PC-3 (cell line): Measurements from ENCODE around the gene EFCAB6. TPM values are rescaled to one million over a fixed set of nuclear protein-coding genes. Genes with fewer than 3 reads are reported as not detected.

Source experiments
- ATAC-seq: fragments of 200-7000 bp; cut with Tn5 transposase; 2 replicates; pipeline ENCODE4 v1.9.1; 2020; ENCODE audit warnings: mild to moderate bottlenecking, moderate library complexity
- BruUV-seq: library from RNA; stranded (reverse); fragments of 400-500 nt; replicated peaks from 2 replicates; lab custom pipeline; 2021; lab: Mats Ljungman, UMichigan
- CTCF ChIA-PET: fragments of 300-600 bp; sonication (Branson Sonifier 250); formaldehyde crosslinking; loops from one replicate; lab custom pipeline; 2022; ENCODE audit warnings: antibody characterized with exemption; lab: Charles Lee
- POLR2A ChIA-PET: fragments of 300-600 bp; sonication (Branson Sonifier 250); formaldehyde crosslinking; loops from one replicate; lab custom pipeline; 2022; ENCODE audit warnings: antibody characterized with exemption; ENCODE audit not compliant: unreplicated experiment; lab: Charles Lee
- DNase-seq: peaks from one replicate; pipeline ENCODE4 v3.0.0-alpha.2; 2015
- H2AFZ ChIP-seq: fragments of 300-600 bp; sonication (generic); 2 replicates; pipeline ENCODE4 v1.6.0; 2016; ENCODE audit warnings: antibody characterized with exemption, low read length
- H3F3A ChIP-seq: fragments of 300-600 bp; sonication (generic); one replicate; pipeline ENCODE4 v1.6.0; 2017; ENCODE audit warnings: antibody characterized with exemption, low read length, control low read depth, mild to moderate bottlenecking; ENCODE audit not compliant: unreplicated experiment
- H3K27ac ChIP-seq: fragments of 300-600 bp; sonication (generic); 2 replicates; pipeline ENCODE4 v1.5.1; 2016; ENCODE audit warnings: mild to moderate bottlenecking, low read length
- H3K27me3 ChIP-seq: fragments of 300-600 bp; sonication (generic); 2 replicates; pipeline ENCODE4 v1.6.1; 2016; ENCODE audit warnings: low read length, mixed read lengths
- H3K36me3 ChIP-seq: fragments of 300-600 bp; sonication (generic); 2 replicates; pipeline ENCODE4 v1.6.1; 2016; ENCODE audit warnings: low read depth, mixed run types, low read length, mixed read lengths
- H3K4me1 ChIP-seq: fragments of 300-600 bp; sonication (generic); 2 replicates; pipeline ENCODE4 v1.5.1; 2016; ENCODE audit warnings: low read length; ENCODE audit not compliant: insufficient read depth
- H3K4me2 ChIP-seq: fragments of 300-600 bp; sonication (generic); 2 replicates; pipeline ENCODE4 v1.6.0; 2016; ENCODE audit warnings: low read length
- H3K4me3 ChIP-seq: fragments of 300-600 bp; sonication (generic); 2 replicates; pipeline ENCODE4 v1.5.1; 2016; ENCODE audit warnings: mild to moderate bottlenecking, low read length, mixed read lengths
- H3K79me2 ChIP-seq: fragments of 300-600 bp; sonication (generic); 2 replicates; pipeline ENCODE4 v1.6.1; 2017; ENCODE audit warnings: low read length, mixed read lengths
- H3K9ac ChIP-seq: fragments of 300-600 bp; sonication (generic); 2 replicates; pipeline ENCODE4 v1.6.0; 2016; ENCODE audit warnings: mild to moderate bottlenecking, low read length
- H3K9me2 ChIP-seq: fragments of 300-600 bp; sonication (generic); replicated peaks from 2 replicates; pipeline ENCODE4 v1.6.1; 2016; ENCODE audit warnings: mixed run types, low read length, mixed read lengths
- H3K9me3 ChIP-seq: fragments of 300-600 bp; sonication (generic); 2 replicates; pipeline ENCODE4 v1.6.1; 2016; ENCODE audit warnings: low read length, mixed read lengths
- H4K20me1 ChIP-seq: fragments of 300-600 bp; sonication (generic); 2 replicates; pipeline ENCODE4 v1.6.1; 2016; ENCODE audit warnings: low read length, mixed read lengths
- EZH2 ChIP-seq: fragments of 300-600 bp; sonication (generic); IDR thresholded peaks from one replicate; pipeline ENCODE4 v1.6.1; 2017; ENCODE audit warnings: antibody characterized with exemption, mild to moderate bottlenecking, low read length; ENCODE audit not compliant: unreplicated experiment
- EZH2phosphoT487 ChIP-seq: fragments of 300-600 bp; sonication (generic); IDR thresholded peaks from 2 replicates; pipeline ENCODE4 v1.6.1; 2018; ENCODE audit warnings: mild to moderate bottlenecking, antibody characterized with exemption, low read length, borderline replicate concordance
- intact Hi-C: fragments of 100-400 bp; cut with micrococcal nuclease; formaldehyde crosslinking; loops from 2 replicates; pipeline ENCODE4 v1.9.0; 2023
- total RNA-seq: library from RNA; depleted of rRNA; stranded (reverse); fragments of >200 nt; gene quantifications from 2 replicates; pipeline ENCODE4 v1.2.3, GENCODE V29; 2014
- TF ChIP-seq, protein P1 (sequence below): fragments of 300-600 bp; sonication (generic); conservative IDR thresholded peaks from 2 replicates; pipeline ENCODE4 v1.5.1; 2017; ENCODE audit warnings: antibody characterized with exemption, low read depth, mild to moderate bottlenecking, low read length

EFCAB6 gene
- total RNA-seq, 1 experiment from 2014 or later = 0.07 TPM

DNA sequence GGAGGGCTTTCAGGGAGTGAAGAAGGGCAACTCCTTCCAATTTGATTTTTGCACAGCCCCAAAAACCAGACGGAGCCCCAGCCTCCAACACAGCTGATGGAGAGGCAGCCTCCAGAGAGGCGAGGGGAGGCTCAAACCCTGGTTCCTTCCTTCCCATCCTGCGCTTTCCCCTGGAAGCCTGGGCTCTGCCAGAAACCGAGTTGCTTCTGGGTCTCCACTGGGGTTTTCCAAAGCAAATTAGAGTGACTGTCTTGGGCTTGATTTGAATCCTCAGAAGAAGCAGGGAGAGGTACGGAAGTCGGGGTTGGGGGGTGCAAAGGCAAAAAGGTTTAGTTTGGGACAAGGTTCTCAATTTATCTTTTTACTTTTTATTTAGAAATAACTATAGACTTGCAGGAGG, 271.1 kb downstream of the EFCAB6 start:
- Histone ChIP-seq H3K27me3 (peaks cover 28% of the 10 kb centered on the region), H3F3A (no peaks in the 10 kb centered on the region), H3K9ac (no peak overlapping the region), H3K4me3 (no peak overlapping the region), H3K27ac (no peak overlapping the region), H3K4me2 (no peak overlapping the region), H3K79me2 (no peaks in the 10 kb centered on the region), H4K20me1 (no peaks in the 10 kb centered on the region), H3K9me2 (no peaks in the 10 kb centered on the region), H2AFZ (no peak overlapping the region), H3K36me3 (no peaks in the 10 kb centered on the region), H3K4me1 (no peaks in the 10 kb centered on the region), H3K9me3 (no peaks in the 10 kb centered on the region)
- CTCF ChIA-PET = no interaction called here
- no peak for ATAC-seq
- intact Hi-C loops = no loop called here
- POLR2A ChIA-PET = no interaction called here
- no TSS peak for BruUV-seq
- DNase-seq = no peak
- TF ChIP-seq EZH2phosphoT487 (no peak), EZH2 (no peak)
- TF ChIP-seq, protein P1, sequence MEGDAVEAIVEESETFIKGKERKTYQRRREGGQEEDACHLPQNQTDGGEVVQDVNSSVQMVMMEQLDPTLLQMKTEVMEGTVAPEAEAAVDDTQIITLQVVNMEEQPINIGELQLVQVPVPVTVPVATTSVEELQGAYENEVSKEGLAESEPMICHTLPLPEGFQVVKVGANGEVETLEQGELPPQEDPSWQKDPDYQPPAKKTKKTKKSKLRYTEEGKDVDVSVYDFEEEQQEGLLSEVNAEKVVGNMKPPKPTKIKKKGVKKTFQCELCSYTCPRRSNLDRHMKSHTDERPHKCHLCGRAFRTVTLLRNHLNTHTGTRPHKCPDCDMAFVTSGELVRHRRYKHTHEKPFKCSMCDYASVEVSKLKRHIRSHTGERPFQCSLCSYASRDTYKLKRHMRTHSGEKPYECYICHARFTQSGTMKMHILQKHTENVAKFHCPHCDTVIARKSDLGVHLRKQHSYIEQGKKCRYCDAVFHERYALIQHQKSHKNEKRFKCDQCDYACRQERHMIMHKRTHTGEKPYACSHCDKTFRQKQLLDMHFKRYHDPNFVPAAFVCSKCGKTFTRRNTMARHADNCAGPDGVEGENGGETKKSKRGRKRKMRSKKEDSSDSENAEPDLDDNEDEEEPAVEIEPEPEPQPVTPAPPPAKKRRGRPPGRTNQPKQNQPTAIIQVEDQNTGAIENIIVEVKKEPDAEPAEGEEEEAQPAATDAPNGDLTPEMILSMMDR = no peak

GRCh38 chr22:43540529-43540923, 271.6 kb downstream of the EFCAB6 start:
- Histone ChIP-seq H3K9me3 (no peaks in the 10 kb centered on the region), H3K4me3 (no peak overlapping the region), H3K9ac (no peak overlapping the region), H3K27me3 (peaks cover 30% of the 10 kb centered on the region), H3K36me3 (no peaks in the 10 kb centered on the region), H3K9me2 (no peaks in the 10 kb centered on the region), H3F3A (no peaks in the 10 kb centered on the region), H4K20me1 (no peaks in the 10 kb centered on the region), H3K4me2 (no peak overlapping the region), H3K79me2 (no peaks in the 10 kb centered on the region), H3K27ac (no peak overlapping the region), H2AFZ (no peak overlapping the region), H3K4me1 (no peaks in the 10 kb centered on the region)
- TF ChIP-seq, protein P1 = no peak
- TF ChIP-seq EZH2phosphoT487 (no peak), EZH2 (no peak)
- POLR2A ChIA-PET = no interaction called here
- DNase-seq (no peak), ATAC-seq (no peak)
- no TSS peak for BruUV-seq
- CTCF ChIA-PET = no interaction called here
- intact Hi-C loops = no loop called here

DNA sequence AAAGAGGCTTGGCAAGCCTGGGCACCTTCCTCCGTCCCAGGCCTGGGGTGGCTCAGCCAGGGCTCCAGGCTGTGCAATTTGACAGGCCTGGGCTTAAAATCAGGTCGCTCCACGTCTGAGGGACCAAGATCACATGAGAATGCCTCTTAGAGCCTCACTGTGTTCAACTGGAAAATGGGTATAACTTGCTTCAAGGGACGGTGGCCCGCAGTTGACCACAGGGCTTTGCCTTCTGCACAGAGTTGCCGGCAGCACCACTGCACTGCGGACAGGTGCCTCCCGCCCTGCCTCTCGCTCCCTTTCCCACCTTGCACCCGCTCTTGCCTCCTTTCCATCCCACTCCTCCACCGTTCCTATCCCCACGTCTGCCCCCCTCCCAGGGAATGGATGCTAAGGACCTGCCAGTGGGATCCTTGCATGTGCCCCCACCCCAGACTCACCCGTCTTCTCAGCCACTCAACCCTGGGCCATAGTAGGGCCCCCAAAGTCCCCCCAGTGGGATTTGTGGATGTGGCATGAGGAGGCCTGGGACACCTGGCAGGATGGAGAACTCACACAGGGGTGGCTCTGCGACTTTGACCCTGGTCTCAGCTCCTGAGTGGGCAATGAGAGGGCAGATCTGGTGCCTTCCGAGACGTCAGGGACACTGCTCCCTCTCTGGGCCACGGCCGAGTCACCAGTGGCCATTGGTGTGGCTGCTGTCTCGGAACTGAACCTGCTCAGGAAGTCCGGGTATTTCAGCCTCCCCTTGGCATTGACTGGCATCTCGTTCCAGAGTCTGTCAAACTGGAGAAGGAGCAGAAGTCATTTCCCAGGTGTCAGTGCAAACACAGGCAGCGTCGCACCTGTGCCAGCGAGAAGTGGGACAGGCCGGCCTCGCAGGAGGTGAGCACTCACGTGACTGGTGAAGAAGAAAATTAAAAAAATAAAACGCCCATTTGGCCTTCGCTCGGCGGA, 272.3 kb downstream of the EFCAB6 start:
- no peak overlapping the region for H3K4me3 ChIP-seq
- no peak overlapping the region for H3K27ac ChIP-seq
- no peaks in the 10 kb centered on the region for H3K4me1 ChIP-seq
- H4K20me1 ChIP-seq = no peaks in the 10 kb centered on the region
- no peaks in the 10 kb centered on the region for H3K79me2 ChIP-seq
- POLR2A ChIA-PET = interaction anchor here (0.5 kb wide), 1 partner anchor 11 kb away, joined by 4 read pairs; no protein-coding TSS in a partner anchor
- H3K9me2 ChIP-seq = no peaks in the 10 kb centered on the region
- BruUV-seq = no TSS peak
- no peak for DNase-seq
- no peaks in the 10 kb centered on the region for H3K36me3 ChIP-seq
- CTCF ChIA-PET = no interaction called here
- no peaks in the 10 kb centered on the region for H3F3A ChIP-seq
- H2AFZ ChIP-seq = no peak overlapping the region
- no peaks in the 10 kb centered on the region for H3K9me3 ChIP-seq
- TF ChIP-seq EZH2 (no peak), EZH2phosphoT487 (no peak)
- TF ChIP-seq, protein P1 = no peak
- no peak overlapping the region for H3K4me2 ChIP-seq
- H3K9ac ChIP-seq = no peak overlapping the region
- H3K27me3 ChIP-seq = peaks cover 33% of the 10 kb centered on the region
- no peak for ATAC-seq
- intact Hi-C loops = no loop called here
